ENCODE data around the gene SLC16A4. TPM values are rescaled to one million over a fixed set of nuclear protein-coding genes. Genes with fewer than 3 reads are reported as not detected.
"Not testable (repeated sequence)": the region's sequence is repeated elsewhere in the genome, so short reads cannot be mapped to it uniquely, and the experiment has no call there.

The SLC16A4 gene
- total RNA-seq (1 to 10 TPM; 2.0 to 6.9 (median 5.4) TPM), polyA plus RNA-seq (1 to 10 TPM; 1.5 to 3.3 (median 2.7) TPM)
- long read RNA-seq, donor 1 = 0 reads
- long read RNA-seq, donor 2, partial matches to known transcripts = 0 of 1 reads
- long read RNA-seq, donor 2, other reads (novel, unspliced or antisense) = 0 of 1 reads

GRCh38 chr1:110390692-110391245 lies at the start of gene SLC16A4:
Gene SLC16A4, minus strand, starts transcription at chr1:110391026. Its CDS starts 1,703 bp downstream, at chr1:110389323.
- no peaks in the 10 kb centered on the region for H3K27me3 ChIP-seq (replicated peaks in 1 of 7)
- H3K36me3 ChIP-seq = peaks cover 0 to 43% (median 2%) of the 10 kb centered on the region in 6 donors
- 58 to 68% (median 64%) methylated on average over 8 of the region's 8 CpGs for WGBS, 5 donors
- H3K4me3 ChIP-seq = peak within 1 kb of the TSS in 5 of 8 donors; percentile 7 to 47 (median 19)
- intact Hi-C loops (cut with DNase I; ENCODE audit: low total_unique reads) = no loop called here
- peaks cover 0 to 3% (median 0%) of the 10 kb centered on the region in 8 donors for H3K9me3 ChIP-seq
- H3K4me1 ChIP-seq = peaks cover 0 to 26% (median 4%) of the 10 kb centered on the region in 6 donors
- peak within 1 kb of the TSS in 5 of 8 donors; percentile 5 to 64 (median 61) for H3K27ac ChIP-seq
- peak in 1 of 3 donors; percentile 20 for TF ChIP-seq POLR2AphosphoS5 (IDR thresholded peaks at IDR 0.05)
- no peak for TF ChIP-seq POLR2A (IDR thresholded peaks at IDR 0.05)
- DNase-seq = no peak

- H3K4me1 ChIP-seq; intact Hi-C loops (cut with DNase I; ENCODE audit: low total_unique reads): not testable (repeated sequence)
Measured at GRCh38 chr1:110439873-110440272, 49.0 kb upstream of the SLC16A4 start.

DNA sequence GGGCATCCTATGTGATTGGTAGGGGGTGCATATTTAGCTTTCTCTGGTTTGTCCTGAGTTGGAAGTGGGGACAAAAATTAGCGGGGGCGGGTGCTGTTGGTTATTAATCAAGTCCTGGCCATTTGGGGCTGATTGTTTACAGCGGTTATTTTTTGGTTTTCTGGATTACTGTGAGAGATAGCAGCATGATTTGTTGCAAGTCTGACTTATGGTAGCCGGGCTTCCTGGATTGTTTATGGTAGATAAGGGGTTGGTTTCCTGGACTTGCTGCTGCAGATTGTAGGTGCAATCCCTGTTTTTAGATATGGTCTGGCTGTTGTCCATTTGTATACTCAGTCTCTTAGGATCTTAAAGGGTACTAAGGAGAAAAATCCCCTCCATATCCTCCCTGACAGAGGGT lies 48.1 kb upstream of the SLC16A4 start:
- 39 to 57% (median 57%) methylated on average over 4 of the region's 4 CpGs for WGBS, 5 donors
- TF ChIP-seq POLR2A (IDR thresholded peaks at IDR 0.05) (no peak), POLR2AphosphoS5 (IDR thresholded peaks at IDR 0.05) (no peak), CTCF (IDR thresholded peaks at IDR 0.05 in 8 of 11, conservative IDR thresholded peaks at IDR 0.05 in 3 of 11) (no peak)
- H3K27ac ChIP-seq = no peak overlapping the region
- no peaks in the 10 kb centered on the region for H3K36me3 ChIP-seq
- H3K27me3 ChIP-seq (replicated peaks in 1 of 7) = no peaks in the 10 kb centered on the region
- H3K4me3 ChIP-seq = no peak overlapping the region
- DNase-seq = no peak
- intact Hi-C loops (cut with DNase I; ENCODE audit: low total_unique reads) = no loop called here
- H3K4me1 ChIP-seq = peaks cover 0 to 4% (median under 1%) of the 10 kb centered on the region in 6 donors
- H3K9me3 ChIP-seq = no peaks in the 10 kb centered on the region

More at GRCh38 chr1:110439873-110440272, 49.0 kb upstream of the SLC16A4 start:
- not testable (repeated sequence) for H3K27me3 ChIP-seq (replicated peaks in 1 of 7); DNase-seq; H3K4me3 ChIP-seq; H3K9me3 ChIP-seq; H3K27ac ChIP-seq; H3K36me3 ChIP-seq
- 71 to 95% (median 86%) methylated on average over 3 of the region's 3 CpGs for WGBS, 5 donors

GRCh38 chr1:110437645-110438299 lies 46.9 kb upstream of the SLC16A4 start:
- H3K4me3 ChIP-seq; DNase-seq; intact Hi-C loops (cut with DNase I; ENCODE audit: low total_unique reads); H3K36me3 ChIP-seq; H3K9me3 ChIP-seq; H3K27me3 ChIP-seq (replicated peaks in 1 of 7): not testable (repeated sequence)
- 67 to 83% (median 81%) methylated on average over 9 of the region's 9 CpGs for WGBS, 5 donors
- Histone ChIP-seq H3K4me1 (peaks cover 0 to 14% (median 7%) of the 10 kb centered on the region in 6 donors), H3K27ac (peak overlapping the region in 2 of 8 donors; percentile 11 to 48)

DNA sequence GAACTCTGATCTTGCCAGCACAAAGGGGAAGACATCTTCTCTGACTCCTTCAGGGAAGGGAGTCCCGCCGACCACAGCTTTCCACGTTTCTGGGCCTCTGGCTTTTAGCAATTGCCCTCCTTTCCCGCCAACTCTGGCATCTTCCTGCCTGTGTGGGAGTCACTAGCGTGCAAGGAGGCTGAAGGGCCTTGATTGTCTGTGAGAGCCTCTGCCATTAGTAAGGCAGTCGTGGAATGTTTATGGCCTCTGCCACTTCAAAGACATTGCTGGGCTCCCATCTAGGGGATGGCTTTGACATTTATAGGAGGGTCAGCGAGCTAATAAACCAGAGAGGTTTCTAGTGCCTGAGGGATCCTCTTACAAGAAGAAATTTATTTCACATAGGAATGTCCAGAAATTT lies 45.8 kb upstream of the SLC16A4 start:
- 63 to 78% (median 73%) methylated on average over 7 of the region's 7 CpGs for whole genome bisulfite sequencing, 5 donors
- peaks cover 0 to 14% (median 7%) of the 10 kb centered on the region in 6 donors for H3K4me1 ChIP-seq
- peak overlapping the region in 2 of 8 donors; percentile 21 to 54 for H3K27ac ChIP-seq
- intact Hi-C loops (cut with DNase I; ENCODE audit: low total_unique reads) = no loop called here
- TF ChIP-seq POLR2AphosphoS5 (IDR thresholded peaks at IDR 0.05) (no peak), POLR2A (IDR thresholded peaks at IDR 0.05) (no peak), CTCF (IDR thresholded peaks at IDR 0.05 in 8 of 11, conservative IDR thresholded peaks at IDR 0.05 in 3 of 11) (no peak)
- H3K36me3 ChIP-seq = no peaks in the 10 kb centered on the region
- no peaks in the 10 kb centered on the region for H3K9me3 ChIP-seq
- no peaks in the 10 kb centered on the region for H3K27me3 ChIP-seq (replicated peaks in 1 of 7)
- DNase-seq = no peak
- H3K4me3 ChIP-seq = no peak overlapping the region

All from spleen (tissue), 13 donors.